Ecto neural progenitor cell (in vitro differentiated cells): ENCODE data around the gene ELOVL2.
A peak's percentile ranks its signal among the peaks of the same experiment; 100 is the strongest.
"Not testable (repeated sequence)": the region's sequence is repeated elsewhere in the genome, so short reads cannot be mapped to it uniquely, and the experiment has no call there.

Experiments used
- DNase-seq: peaks from one replicate; pipeline ENCODE4 v3.0.0-alpha.2; 2018; ENCODE audit warnings: low spot score

The ELOVL2 gene

GRCh38 chr6:11043961-11044711 is at the start of gene ELOVL2:
ELOVL2 (minus strand) TSS chr6:11044305; CDS start chr6:11044230, 75 bp downstream.
- peak; percentile 80 for DNase-seq

- DNase-seq: no peak
Measured at GRCh38 chr6:11093376-11093625, 49.2 kb upstream of the ELOVL2 start.

GRCh38 chr6:11092668-11093375 is 48.7 kb upstream of the ELOVL2 start:
- no peak for DNase-seq

GRCh38 chr6:11091141-11091540 is 47.0 kb upstream of the ELOVL2 start:
- DNase-seq: not testable (repeated sequence)

- DNase-seq: no peak
Measured at GRCh38 chr6:11089695-11090094, 45.6 kb upstream of the ELOVL2 start.

GRCh38 chr6:11087141-11087812 is 43.2 kb upstream of the ELOVL2 start:
- DNase-seq: not testable (repeated sequence)

GRCh38 chr6:11085758-11086435 is 41.8 kb upstream of the ELOVL2 start:
- no peak for DNase-seq

GRCh38 chr6:11083956-11084355 is 39.9 kb upstream of the ELOVL2 start:
- no peak for DNase-seq

- no peak for DNase-seq
Measured at GRCh38 chr6:11083491-11083890, 39.4 kb upstream of the ELOVL2 start.

- DNase-seq: no peak
Measured at GRCh38 chr6:11080296-11080695, 36.2 kb upstream of the ELOVL2 start.

- no peak for DNase-seq
Measured at GRCh38 chr6:11078266-11078665, 34.2 kb upstream of the ELOVL2 start.

- no peak for DNase-seq
Measured at GRCh38 chr6:11076540-11076939, 32.4 kb upstream of the ELOVL2 start.

- no peak for DNase-seq
Measured at GRCh38 chr6:11072101-11072500, 28.0 kb upstream of the ELOVL2 start.

GRCh38 chr6:11069760-11070159 is 25.7 kb upstream of the ELOVL2 start:
- DNase-seq: no peak

GRCh38 chr6:11067348-11067747 is 23.2 kb upstream of the ELOVL2 start:
- no peak for DNase-seq

GRCh38 chr6:11066505-11067347 is 22.6 kb upstream of the ELOVL2 start:
- DNase-seq: no peak

- DNase-seq: no peak
Measured at GRCh38 chr6:11065436-11066202, 21.5 kb upstream of the ELOVL2 start.

- peak; percentile 65 for DNase-seq
Measured at GRCh38 chr6:11064836-11065235, 20.7 kb upstream of the ELOVL2 start.

- no peak for DNase-seq
Measured at GRCh38 chr6:11062715-11063114, 18.6 kb upstream of the ELOVL2 start.

GRCh38 chr6:11062083-11062482 is 18.0 kb upstream of the ELOVL2 start:
- DNase-seq: no peak

GRCh38 chr6:11058406-11058805 is 14.3 kb upstream of the ELOVL2 start:
- no peak for DNase-seq
